HG03025 (cell line): ENCODE data around the gene PLVAP.

Source experiments
- ATAC-seq: cut with Tn5 transposase; IDR thresholded peaks from one replicate; pipeline ENCODE4 v1.9.1; 2021; ENCODE audit warnings: mild to moderate bottlenecking, moderate library complexity; ENCODE audit not compliant: unreplicated experiment, low FRiP score

Gene PLVAP

GRCh38 chr19:17376935-17377600 lies at the start of gene PLVAP:
PLVAP (minus strand) TSS chr19:17377342; CDS start chr19:17377288, 54 bp downstream.
- ATAC-seq = no peak

GRCh38 chr19:17424743-17425365 lies 47.7 kb upstream of the PLVAP start:
- ATAC-seq = no peak

- no peak for ATAC-seq
These were observed 46.5 kb upstream of the PLVAP start for GRCh38 chr19:17423429-17424208.

GRCh38 chr19:17421942-17422341 lies 44.8 kb upstream of the PLVAP start:
- no peak for ATAC-seq

- ATAC-seq = peak; percentile 19
These were observed 43.4 kb upstream of the PLVAP start for GRCh38 chr19:17420475-17420924.

GRCh38 chr19:17419621-17420474 lies 42.7 kb upstream of the PLVAP start, which contains the start of gene MVB12A:
MVB12A (plus strand) TSS chr19:17420047; CDS start chr19:17420136, 89 bp downstream.
- peak; percentile 86 for ATAC-seq

GRCh38 chr19:17419154-17419620 lies 42.0 kb upstream of the PLVAP start:
- ATAC-seq = no peak

GRCh38 chr19:17418710-17419109 lies 41.6 kb upstream of the PLVAP start:
- ATAC-seq = no peak

GRCh38 chr19:17415121-17415520 lies 38.0 kb upstream of the PLVAP start:
- ATAC-seq = no peak

- ATAC-seq = no peak
These were observed 37.0 kb upstream of the PLVAP start for GRCh38 chr19:17414097-17414496.

GRCh38 chr19:17411801-17412200 lies 34.7 kb upstream of the PLVAP start:
- ATAC-seq = no peak

GRCh38 chr19:17409990-17410389 lies 32.8 kb upstream of the PLVAP start:
- no peak for ATAC-seq

- ATAC-seq = no peak
These were observed 29.7 kb upstream of the PLVAP start for GRCh38 chr19:17406887-17407196.

GRCh38 chr19:17406046-17406886 lies 29.1 kb upstream of the PLVAP start:
- no peak for ATAC-seq

GRCh38 chr19:17405250-17406045 lies 28.3 kb upstream of the PLVAP start, which contains the start of gene BST2:
BST2 (minus strand) TSS chr19:17405630; CDS start chr19:17405575, 55 bp downstream.
- ATAC-seq = no peak

GRCh38 chr19:17404621-17405249 lies 27.6 kb upstream of the PLVAP start:
- ATAC-seq = no peak

- ATAC-seq = no peak
These were observed 26.9 kb upstream of the PLVAP start for GRCh38 chr19:17404015-17404414.
